CD1c-positive myeloid dendritic cell (primary cell): ENCODE results near the gene TMEM179.
"Not testable (repeated sequence)": the region's sequence is repeated elsewhere in the genome, so short reads cannot be mapped to it uniquely, and the experiment has no call there.

Experiments
- DNase-seq: peaks from one replicate; pipeline ENCODE4 v3.0.0-alpha.2; 2016; ENCODE audit errors: extremely low spot score

The TMEM179 gene

GRCh38 chr14:104586832-104587620, 17.5 kb downstream of the TMEM179 start:
- DNase-seq: no peak

- DNase-seq: no peak
These were observed 18.4 kb downstream of the TMEM179 start for GRCh38 chr14:104585966-104586697.

GRCh38 chr14:104584557-104584956, 20.0 kb downstream of the TMEM179 start:
- DNase-seq: no peak

GRCh38 chr14:104583424-104584306, 20.9 kb downstream of the TMEM179 start:
- no peak for DNase-seq

GRCh38 chr14:104582662-104583061, 21.9 kb downstream of the TMEM179 start:
- no peak for DNase-seq

GRCh38 chr14:104582005-104582404, 22.6 kb downstream of the TMEM179 start:
- DNase-seq: no peak

- DNase-seq: no peak
These were observed 23.1 kb downstream of the TMEM179 start for GRCh38 chr14:104581521-104581920.

- DNase-seq: no peak
These were observed 23.6 kb downstream of the TMEM179 start for GRCh38 chr14:104580961-104581360.

GRCh38 chr14:104579939-104580338, 24.6 kb downstream of the TMEM179 start:
- not testable (repeated sequence) for DNase-seq

- no peak for DNase-seq
These were observed 25.1 kb downstream of the TMEM179 start, which contains the start of gene C14orf180 for GRCh38 chr14:104579507-104579906. TSS of gene C14orf180 (plus strand) at chr14:104579764. CDS start at chr14:104586431, 6,667 bp downstream.

GRCh38 chr14:104578321-104578720, 26.3 kb downstream of the TMEM179 start:
- no peak for DNase-seq

- DNase-seq: no peak
These were observed 26.7 kb downstream of the TMEM179 start for GRCh38 chr14:104577847-104578301.

- no peak for DNase-seq
These were observed 27.1 kb downstream of the TMEM179 start for GRCh38 chr14:104577426-104577825.

GRCh38 chr14:104576970-104577332, 27.6 kb downstream of the TMEM179 start:
- no peak for DNase-seq

GRCh38 chr14:104576232-104576969, 28.2 kb downstream of the TMEM179 start:
- DNase-seq: no peak

GRCh38 chr14:104574978-104575583, 29.5 kb downstream of the TMEM179 start:
- no peak for DNase-seq

- no peak for DNase-seq
These were observed 30.0 kb downstream of the TMEM179 start for GRCh38 chr14:104574536-104574935.

GRCh38 chr14:104573930-104574329, 30.6 kb downstream of the TMEM179 start:
- no peak for DNase-seq

GRCh38 chr14:104572668-104573067, 31.9 kb downstream of the TMEM179 start:
- DNase-seq: no peak

GRCh38 chr14:104572024-104572626, 32.4 kb downstream of the TMEM179 start:
- no peak for DNase-seq
